GM18517 (cell line): Measurements from ENCODE around the gene MBNL1.
"Not testable (repeated sequence)": the region's sequence is repeated elsewhere in the genome, so short reads cannot be mapped to it uniquely, and the experiment has no call there.

ENCODE experiments used
- ATAC-seq: cut with Tn5 transposase; IDR thresholded peaks from one replicate; pipeline ENCODE4 v1.9.1; 2021; ENCODE audit warnings: mild to moderate bottlenecking, moderate library complexity; ENCODE audit not compliant: unreplicated experiment

Gene MBNL1

GRCh38 chr3:152394246-152394645, 125.5 kb downstream of the MBNL1 start:
- ATAC-seq: no peak

GRCh38 chr3:152395764-152396163, 127.0 kb downstream of the MBNL1 start:
- no peak for ATAC-seq

- ATAC-seq: no peak
These were observed 128.1 kb downstream of the MBNL1 start for GRCh38 chr3:152396867-152397266.

GRCh38 chr3:152397348-152397747, 128.6 kb downstream of the MBNL1 start:
- not testable (repeated sequence) for ATAC-seq

GRCh38 chr3:152398495-152398894, 129.8 kb downstream of the MBNL1 start:
- ATAC-seq: no peak

- no peak for ATAC-seq
These were observed 130.6 kb downstream of the MBNL1 start for GRCh38 chr3:152399374-152399773.

- ATAC-seq: no peak
These were observed 132.2 kb downstream of the MBNL1 start for GRCh38 chr3:152400887-152401286.

GRCh38 chr3:152402695-152403451, 134.1 kb downstream of the MBNL1 start:
- peak; percentile 40 for ATAC-seq

- ATAC-seq: no peak
These were observed 134.9 kb downstream of the MBNL1 start for GRCh38 chr3:152403632-152404066.

- no peak for ATAC-seq
These were observed 136.2 kb downstream of the MBNL1 start for GRCh38 chr3:152404976-152405375.

- ATAC-seq: no peak
These were observed 137.4 kb downstream of the MBNL1 start for GRCh38 chr3:152405915-152406802.

- no peak for ATAC-seq
These were observed 144.5 kb downstream of the MBNL1 start for GRCh38 chr3:152413240-152413639.

GRCh38 chr3:152416808-152417580, 148.3 kb downstream of the MBNL1 start:
- no peak for ATAC-seq

- ATAC-seq: no peak
These were observed 151.0 kb downstream of the MBNL1 start for GRCh38 chr3:152419748-152420147.

- no peak for ATAC-seq
These were observed 152.4 kb downstream of the MBNL1 start for GRCh38 chr3:152421162-152421561.

- ATAC-seq: no peak
These were observed 157.7 kb downstream of the MBNL1 start for GRCh38 chr3:152426393-152426792.

GRCh38 chr3:152428577-152428976, 159.8 kb downstream of the MBNL1 start:
- no peak for ATAC-seq

GRCh38 chr3:152430223-152431002, 161.7 kb downstream of the MBNL1 start:
- no peak for ATAC-seq

GRCh38 chr3:152434142-152434541, 165.4 kb downstream of the MBNL1 start:
- ATAC-seq: no peak

GRCh38 chr3:152435210-152435609, 166.5 kb downstream of the MBNL1 start:
- ATAC-seq: not testable (repeated sequence)
